Measurements from ENCODE around the gene IQCN. TPM values are rescaled to one million over a fixed set of nuclear protein-coding genes. Genes with fewer than 3 reads are reported as not detected.

IQCN gene
- total RNA-seq, 2 experiments from 2014 or later, result 0.59 to 0.69 TPM

DNA sequence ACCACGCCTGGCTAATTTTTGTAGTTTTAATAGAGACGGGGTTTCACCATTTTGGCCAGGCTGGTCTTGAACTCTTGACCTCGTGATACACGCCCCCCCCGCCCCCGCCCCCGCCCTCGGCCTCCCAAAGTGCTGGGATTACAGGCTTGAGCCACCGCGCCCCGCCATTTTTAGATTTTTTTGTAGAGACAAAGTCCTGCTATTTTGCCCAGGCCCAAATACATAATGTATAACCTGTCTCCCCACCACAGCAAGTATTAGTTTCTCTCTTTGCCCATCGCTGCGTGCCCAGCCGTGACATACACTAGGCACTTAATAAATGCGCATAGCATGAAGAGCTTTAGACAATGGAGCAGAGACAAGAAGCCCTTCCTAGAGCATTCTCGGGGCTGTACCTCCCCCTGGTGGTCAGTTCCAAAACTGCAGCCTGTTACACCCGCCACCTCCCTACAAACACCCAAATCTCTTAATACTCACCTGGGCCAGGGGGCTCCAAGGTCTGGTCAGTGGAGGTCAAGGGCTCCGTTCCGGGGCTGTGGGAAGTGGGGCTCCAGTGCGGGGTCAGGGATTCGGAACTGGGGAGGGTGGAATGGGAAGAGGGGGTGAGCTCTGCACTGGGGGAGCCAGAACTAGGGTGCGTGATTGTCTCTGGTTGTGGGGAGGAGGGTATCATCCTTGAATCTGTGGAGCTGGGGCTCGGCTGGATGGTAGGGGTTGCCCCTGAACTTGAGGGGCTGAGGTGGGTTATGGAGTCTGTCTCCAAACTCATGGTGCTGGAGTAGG is 22.5 kb downstream of the IQCN start:
- no peak overlapping the region for H3K4me3 Mint-ChIP-seq

DNA sequence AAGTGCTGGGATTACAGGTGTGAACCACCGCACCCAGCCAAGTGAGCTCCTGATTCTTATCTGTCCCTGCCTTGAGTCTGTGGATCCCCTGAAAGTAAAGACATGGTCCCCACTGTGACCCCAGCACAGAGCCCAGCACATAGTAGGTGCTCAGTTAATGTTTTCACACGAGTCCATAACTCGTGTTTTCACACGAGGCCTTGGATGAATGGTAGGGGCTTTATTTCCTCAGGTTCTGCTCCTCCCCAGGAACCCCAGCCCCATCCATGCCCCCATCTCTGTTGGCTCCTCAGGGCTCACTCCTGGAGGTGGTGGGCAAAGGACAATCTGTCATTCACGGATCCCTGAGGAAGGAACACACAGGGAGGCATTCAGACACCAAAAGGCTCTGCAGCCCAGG is 24.4 kb downstream of the IQCN start:
- Mint-ChIP-seq H3K27me3 (peaks cover 18% of the 10 kb centered on the region), H3K9me3 (no peaks in the 10 kb centered on the region), H3K36me3 (ENCODE audit: low read depth) (no peaks in the 10 kb centered on the region), H3K4me3 (no peak overlapping the region), H3K27ac (no peak overlapping the region), H3K4me1 (ENCODE audit: low read depth) (peaks cover 2% of the 10 kb centered on the region)
- intact Hi-C loops (cut with micrococcal nuclease), result loop anchor here (5.0 kb wide), 1 partner anchor 38 kb away; no protein-coding TSS in a partner anchor
- DNase-seq, result no peak
- CTCF ChIA-PET, result interaction anchor here (0.6 to 9.5 kb wide), 9 partner anchors 10 to 138 kb away, joined by 3 to 185 read pairs (median 5); partner anchors contain the start of gene RAB3A
- no peak for ATAC-seq
- POLR2A ChIA-PET, result interaction anchor here (1.1 to 1.6 kb wide), 2 partner anchors 18 to 45 kb away, joined by 3 to 4 read pairs; no protein-coding TSS in a partner anchor
- TF ChIP-seq, protein P1, sequence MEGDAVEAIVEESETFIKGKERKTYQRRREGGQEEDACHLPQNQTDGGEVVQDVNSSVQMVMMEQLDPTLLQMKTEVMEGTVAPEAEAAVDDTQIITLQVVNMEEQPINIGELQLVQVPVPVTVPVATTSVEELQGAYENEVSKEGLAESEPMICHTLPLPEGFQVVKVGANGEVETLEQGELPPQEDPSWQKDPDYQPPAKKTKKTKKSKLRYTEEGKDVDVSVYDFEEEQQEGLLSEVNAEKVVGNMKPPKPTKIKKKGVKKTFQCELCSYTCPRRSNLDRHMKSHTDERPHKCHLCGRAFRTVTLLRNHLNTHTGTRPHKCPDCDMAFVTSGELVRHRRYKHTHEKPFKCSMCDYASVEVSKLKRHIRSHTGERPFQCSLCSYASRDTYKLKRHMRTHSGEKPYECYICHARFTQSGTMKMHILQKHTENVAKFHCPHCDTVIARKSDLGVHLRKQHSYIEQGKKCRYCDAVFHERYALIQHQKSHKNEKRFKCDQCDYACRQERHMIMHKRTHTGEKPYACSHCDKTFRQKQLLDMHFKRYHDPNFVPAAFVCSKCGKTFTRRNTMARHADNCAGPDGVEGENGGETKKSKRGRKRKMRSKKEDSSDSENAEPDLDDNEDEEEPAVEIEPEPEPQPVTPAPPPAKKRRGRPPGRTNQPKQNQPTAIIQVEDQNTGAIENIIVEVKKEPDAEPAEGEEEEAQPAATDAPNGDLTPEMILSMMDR (IDR thresholded peaks at IDR 0.05), result no peak

More for the DNA sequence above, 22.5 kb downstream of the IQCN start:
- TF ChIP-seq, protein P1 (IDR thresholded peaks at IDR 0.05), result peak; percentile 90
- no peaks in the 10 kb centered on the region for H3K36me3 Mint-ChIP-seq (ENCODE audit: low read depth)
- peaks cover 2% of the 10 kb centered on the region for H3K4me1 Mint-ChIP-seq (ENCODE audit: low read depth)
- peaks cover 21% of the 10 kb centered on the region for H3K27me3 Mint-ChIP-seq
- no peak overlapping the region for H3K27ac Mint-ChIP-seq
- ATAC-seq (peak; percentile 95), DNase-seq (peak; percentile 91)
- H3K9me3 Mint-ChIP-seq, result no peaks in the 10 kb centered on the region
- ChIA-PET CTCF (interaction anchor here (0.6 to 9.5 kb wide), 35 partner anchors 8 to 168 kb away, joined by 3 to 185 read pairs (median 5); partner anchors contain the start of genes IQCN, MPV17L2, PDE4C and RAB3A), POLR2A (interaction anchor here (0.7 to 1.2 kb wide), 5 partner anchors 47 to 148 kb away, joined by 3 to 4 read pairs (median 3); partner anchors contain the start of gene MPV17L2)
- intact Hi-C loops (cut with micrococcal nuclease), result loop anchor here (5.0 kb wide), 1 partner anchor 39 kb away; no protein-coding TSS in a partner anchor

DNA sequence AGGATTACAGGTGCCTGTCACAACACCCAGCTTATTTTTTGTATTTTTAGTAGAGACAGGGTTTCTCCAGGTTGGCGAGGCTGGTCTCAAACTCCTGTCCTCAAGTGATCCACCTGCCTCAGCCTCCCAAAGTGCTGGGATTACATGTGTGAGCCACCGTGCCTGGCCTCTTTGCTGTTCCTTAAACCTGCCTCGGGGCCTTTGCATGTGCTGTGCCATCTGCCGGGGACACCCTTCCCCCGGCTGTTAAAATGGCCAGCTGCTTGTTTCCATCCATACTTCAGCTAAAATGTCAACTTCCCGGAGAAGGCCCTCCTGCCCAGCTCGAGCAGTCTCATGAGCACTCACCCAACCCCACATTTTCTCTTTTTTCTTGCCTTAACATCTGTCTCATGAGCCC is 29.0 kb downstream of the IQCN start:
- H3K27me3 Mint-ChIP-seq, result peaks cover 6% of the 10 kb centered on the region
- H3K4me3 Mint-ChIP-seq, result no peak overlapping the region

DNA sequence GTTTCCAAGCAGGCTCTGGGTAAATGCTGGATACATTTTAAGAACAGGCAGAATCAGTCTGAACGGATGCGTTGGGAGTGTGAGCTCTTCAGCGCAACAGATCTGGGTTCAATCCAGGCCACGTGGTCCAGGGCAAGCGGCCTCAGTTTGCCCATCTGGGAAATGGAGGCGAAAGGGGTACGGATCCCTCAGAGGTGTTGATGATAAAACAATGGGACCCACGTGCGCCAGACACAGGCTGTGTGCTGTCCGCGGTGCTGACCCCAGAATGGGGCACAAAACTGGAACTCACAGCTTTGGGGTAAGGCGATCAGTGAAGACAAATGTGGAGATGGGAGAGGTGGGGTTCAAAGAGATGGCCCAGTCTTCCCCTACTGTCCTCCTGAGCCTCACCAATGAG is 34.9 kb downstream of the IQCN start:
- no peaks in the 10 kb centered on the region for H3K36me3 Mint-ChIP-seq (ENCODE audit: low read depth)
- ChIA-PET POLR2A (no interaction called here), CTCF (interaction anchor here (0.7 to 5.3 kb wide), 2 partner anchors 12 to 30 kb away, joined by 3 to 43 read pairs; no protein-coding TSS in a partner anchor)
- no peak overlapping the region for H3K27ac Mint-ChIP-seq
- H3K4me3 Mint-ChIP-seq, result no peak overlapping the region
- no peaks in the 10 kb centered on the region for H3K4me1 Mint-ChIP-seq (ENCODE audit: low read depth)
- H3K9me3 Mint-ChIP-seq, result no peaks in the 10 kb centered on the region
- H3K27me3 Mint-ChIP-seq, result peaks cover 28% of the 10 kb centered on the region
- intact Hi-C loops (cut with micrococcal nuclease), result no loop called here
- TF ChIP-seq, protein P1 (IDR thresholded peaks at IDR 0.05), result no peak
- DNase-seq (no peak), ATAC-seq (no peak)

More for the DNA sequence above, 29.0 kb downstream of the IQCN start:
- TF ChIP-seq, protein P1 (IDR thresholded peaks at IDR 0.05), result no peak
- Mint-ChIP-seq H3K36me3 (ENCODE audit: low read depth) (no peaks in the 10 kb centered on the region), H3K4me1 (ENCODE audit: low read depth) (no peaks in the 10 kb centered on the region), H3K27ac (no peak overlapping the region), H3K9me3 (no peaks in the 10 kb centered on the region)
- no peak for DNase-seq
- ATAC-seq, result no peak
- intact Hi-C loops (cut with micrococcal nuclease), result no loop called here
- POLR2A ChIA-PET, result interaction anchor here (1.0 kb wide), 1 partner anchor 171 kb away, joined by 3 read pairs; no protein-coding TSS in a partner anchor
- CTCF ChIA-PET, result interaction anchor here (0.8 to 2.2 kb wide), 5 partner anchors 9 to 143 kb away, joined by 3 to 7 read pairs (median 4); no protein-coding TSS in a partner anchor

Data from activated CD8-positive, alpha-beta T cell treated with anti-CD3 and anti-CD28 coated beads for 36 hours (primary cell).